Testis (tissue), 2 donors: ENCODE data around the gene TBXA2R.

Experiments used
- POLR2A ChIP-seq: fragments of 450-650 bp; IDR thresholded peaks from one replicate; pipeline ENCODE4 v1.6.1; 2017; ENCODE audit warnings: antibody characterized with exemption, mild to moderate bottlenecking, moderate library complexity
- TF ChIP-seq, protein P1 (sequence below), 3 experiments: fragments of 450-650 bp in 2 of 3; fragments of 200-600 bp in 1 of 3; sonication (generic) in 1 of 3; IDR thresholded peaks; one replicate each; pipeline ENCODE4 v1.5.1; 2016 to 2019; ENCODE audit warnings: antibody characterized with exemption in 3 of 3, mild to moderate bottlenecking in 2 of 3, moderate library complexity in 1 of 3

DNA sequence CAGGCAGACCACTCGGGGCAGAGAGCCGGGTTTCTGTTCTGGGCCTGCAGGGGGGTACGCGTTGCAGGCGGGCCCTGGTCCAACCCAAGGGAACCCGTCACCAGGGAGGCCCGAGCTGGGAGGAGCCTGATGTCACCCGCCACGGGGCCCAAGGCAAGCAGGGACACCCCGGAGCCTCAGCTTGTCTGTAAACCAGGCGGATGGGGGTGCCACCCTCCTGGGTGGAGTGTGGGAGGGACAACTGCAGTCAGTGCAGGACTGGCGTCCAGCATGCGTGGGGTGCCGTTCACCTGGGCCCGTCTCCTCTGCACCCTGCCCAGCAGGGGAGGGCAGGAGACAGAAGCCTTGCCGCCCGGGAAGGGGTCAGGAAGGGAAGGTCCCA lies 12.9 kb upstream of the TBXA2R start:
- TF ChIP-seq, protein P1, sequence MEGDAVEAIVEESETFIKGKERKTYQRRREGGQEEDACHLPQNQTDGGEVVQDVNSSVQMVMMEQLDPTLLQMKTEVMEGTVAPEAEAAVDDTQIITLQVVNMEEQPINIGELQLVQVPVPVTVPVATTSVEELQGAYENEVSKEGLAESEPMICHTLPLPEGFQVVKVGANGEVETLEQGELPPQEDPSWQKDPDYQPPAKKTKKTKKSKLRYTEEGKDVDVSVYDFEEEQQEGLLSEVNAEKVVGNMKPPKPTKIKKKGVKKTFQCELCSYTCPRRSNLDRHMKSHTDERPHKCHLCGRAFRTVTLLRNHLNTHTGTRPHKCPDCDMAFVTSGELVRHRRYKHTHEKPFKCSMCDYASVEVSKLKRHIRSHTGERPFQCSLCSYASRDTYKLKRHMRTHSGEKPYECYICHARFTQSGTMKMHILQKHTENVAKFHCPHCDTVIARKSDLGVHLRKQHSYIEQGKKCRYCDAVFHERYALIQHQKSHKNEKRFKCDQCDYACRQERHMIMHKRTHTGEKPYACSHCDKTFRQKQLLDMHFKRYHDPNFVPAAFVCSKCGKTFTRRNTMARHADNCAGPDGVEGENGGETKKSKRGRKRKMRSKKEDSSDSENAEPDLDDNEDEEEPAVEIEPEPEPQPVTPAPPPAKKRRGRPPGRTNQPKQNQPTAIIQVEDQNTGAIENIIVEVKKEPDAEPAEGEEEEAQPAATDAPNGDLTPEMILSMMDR (IDR thresholded peaks at IDR 0.05), result no peak
- no peak for TF ChIP-seq POLR2A
